NOMO-1 (cell line): ENCODE data around the gene ADAMTS2.
"Not testable (repeated sequence)": the region's sequence is repeated elsewhere in the genome, so short reads cannot be mapped to it uniquely, and the experiment has no call there.

Experiments used
- DNase-seq, 2 experiments: peaks; one replicate each; lab custom pipeline; 2025; ENCODE audit not compliant: unreplicated experiment in 2 of 2; lab: John Stamatoyannopoulos, UW

ADAMTS2 gene

DNA sequence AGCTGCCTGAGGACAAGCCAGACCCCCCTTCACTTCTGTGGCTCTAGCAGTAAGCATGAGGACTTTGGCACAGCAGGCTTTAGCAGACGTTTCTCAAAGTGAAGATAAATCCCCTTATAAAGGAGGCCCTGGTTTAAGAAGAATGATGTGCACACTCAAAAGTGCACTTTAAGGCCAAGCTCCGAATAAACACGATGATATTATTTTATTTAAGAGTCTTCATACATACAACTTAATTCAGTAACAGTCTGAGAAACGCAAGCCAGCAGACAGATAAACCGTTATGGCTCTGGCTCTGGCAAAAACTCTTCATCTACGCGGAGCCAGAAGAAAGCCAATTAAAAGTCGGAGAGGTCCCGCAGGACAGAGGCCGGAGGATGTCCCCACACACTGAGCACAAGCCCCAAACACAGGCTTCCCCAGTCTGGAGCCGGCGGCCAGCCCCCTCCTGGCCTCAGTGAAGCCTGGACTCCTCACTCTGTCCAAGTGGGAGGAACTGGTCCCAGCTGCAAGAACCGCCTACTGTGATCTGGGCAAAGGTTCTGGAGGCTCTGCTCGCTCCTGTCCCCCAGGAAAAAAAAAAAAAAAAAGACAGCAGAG, 44.6 kb downstream of the ADAMTS2 start:
- DNase-seq: no peak

DNA sequence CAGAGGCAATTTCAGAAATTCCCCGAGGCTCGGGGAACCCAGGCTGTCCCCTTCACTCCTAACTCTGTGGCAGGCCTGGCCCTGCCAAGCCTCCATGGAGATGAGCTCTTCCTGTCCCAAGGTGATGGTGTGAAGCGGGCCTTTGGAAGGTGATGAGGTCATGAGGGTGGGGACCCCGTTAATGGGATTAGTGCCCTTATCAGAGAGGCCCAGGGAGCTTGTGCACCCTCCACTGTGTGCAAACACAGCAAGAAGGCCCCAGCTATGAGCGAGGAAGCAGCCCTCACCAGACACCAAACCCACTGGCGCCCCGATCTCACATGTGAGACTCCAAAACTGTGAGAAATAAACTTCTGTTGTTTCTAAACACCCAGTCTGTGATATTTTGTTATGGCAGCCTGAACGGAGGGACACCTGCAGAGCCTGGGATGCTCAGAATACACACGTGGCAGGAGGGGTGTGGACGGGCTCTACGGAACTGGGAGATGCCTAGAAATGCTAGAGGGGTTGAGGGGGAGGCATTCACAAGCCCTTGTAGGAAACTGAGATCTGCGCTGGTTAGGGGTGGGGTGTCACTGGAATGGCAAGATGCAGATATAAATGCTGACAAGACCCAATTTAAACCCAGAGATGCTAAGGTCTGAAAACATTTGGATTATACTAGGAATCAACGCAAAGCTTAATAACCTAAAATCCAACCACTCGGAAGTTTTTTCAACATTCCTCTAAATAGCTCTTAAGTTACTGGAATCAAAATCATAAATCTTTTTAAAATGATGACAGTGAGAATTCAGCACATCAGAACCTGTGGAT, 46.9 kb downstream of the ADAMTS2 start:
- no peak for DNase-seq

DNA sequence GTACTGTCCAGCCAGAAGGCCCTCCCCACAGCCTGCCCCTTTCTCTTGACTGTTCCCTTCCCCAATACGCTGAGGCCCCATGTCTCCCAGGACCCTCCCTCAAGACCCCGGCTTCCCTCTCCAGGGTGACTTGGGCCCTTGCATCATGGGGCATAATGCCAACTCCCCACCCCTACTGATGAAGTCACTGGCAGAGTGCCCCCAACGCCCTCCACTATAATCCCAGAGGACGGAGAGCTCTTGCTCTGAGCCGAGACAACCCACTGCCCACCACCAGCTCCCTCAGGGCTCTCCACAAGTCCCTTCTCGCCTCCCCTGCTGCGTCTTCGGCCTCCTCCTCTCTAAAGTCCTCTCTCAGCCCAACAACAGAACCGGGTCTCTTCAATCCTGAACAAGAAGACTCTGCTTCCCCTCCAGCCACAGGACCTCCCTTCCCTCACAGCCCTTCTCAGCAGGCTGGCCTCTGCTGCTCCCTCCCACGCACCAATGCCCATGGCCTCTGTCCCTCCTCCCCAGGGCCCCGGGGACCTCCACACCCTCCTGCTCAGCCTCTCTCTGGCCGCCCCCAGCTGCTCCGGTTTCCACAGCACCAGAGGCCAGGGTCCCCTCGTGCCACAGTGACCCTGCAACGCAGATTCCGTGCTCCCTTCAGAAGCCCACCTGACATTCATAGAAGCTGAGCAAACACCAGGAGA, 47.6 kb downstream of the ADAMTS2 start:
- DNase-seq: no peak

DNA sequence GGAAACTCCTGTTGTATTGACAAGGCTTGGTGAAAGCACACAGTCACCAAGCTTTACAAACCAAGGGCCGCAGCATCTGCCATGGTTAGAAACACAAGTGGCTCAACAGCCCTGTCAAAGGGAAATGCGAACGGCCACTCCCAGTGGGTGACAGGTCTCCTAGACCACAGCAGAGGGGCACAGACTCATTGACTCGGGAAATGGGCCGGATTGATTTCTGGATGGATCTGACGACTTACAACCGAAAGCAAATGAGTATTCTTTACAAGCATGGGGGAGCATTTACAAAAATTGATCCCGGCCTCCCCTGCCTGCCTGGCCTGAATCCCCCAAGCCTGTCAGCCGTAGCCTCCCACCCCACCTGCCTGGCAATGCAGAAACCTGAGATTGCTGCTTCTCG, 48.2 kb downstream of the ADAMTS2 start:
- DNase-seq: no peak

DNA sequence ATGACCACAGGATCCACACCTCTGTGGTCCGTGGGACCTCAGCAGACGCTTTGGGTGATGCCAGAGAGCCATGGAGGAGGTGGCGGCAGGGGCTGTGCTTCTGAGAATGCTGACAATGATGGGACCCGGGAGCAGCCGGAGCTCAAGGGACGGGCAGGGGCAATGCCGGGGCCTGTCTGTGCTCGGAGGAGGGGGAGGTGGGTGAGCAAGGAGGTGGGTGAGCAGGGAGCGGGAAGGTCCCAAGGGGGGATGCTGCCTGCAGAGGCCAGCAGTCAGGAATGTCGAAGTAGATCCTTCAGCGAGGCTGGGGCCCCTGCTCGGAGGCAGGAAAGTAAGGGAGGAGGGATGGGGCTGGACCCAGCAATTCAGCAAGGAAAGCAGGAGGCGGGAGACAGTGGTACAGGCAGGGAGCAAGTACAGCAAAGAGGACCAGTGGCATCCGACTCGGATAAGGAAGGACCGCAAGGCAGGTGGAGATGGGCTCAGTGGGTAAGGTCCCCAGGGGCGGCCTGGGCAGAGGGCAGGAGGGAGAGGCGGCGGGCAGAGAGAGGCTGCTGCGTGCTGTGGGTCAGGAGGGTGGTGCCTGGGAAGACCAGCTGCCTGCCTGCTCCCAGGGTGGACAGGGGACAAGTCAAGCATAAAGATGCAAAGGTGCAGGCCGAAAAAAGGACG, 49.0 kb downstream of the ADAMTS2 start:
- DNase-seq: no peak

DNA sequence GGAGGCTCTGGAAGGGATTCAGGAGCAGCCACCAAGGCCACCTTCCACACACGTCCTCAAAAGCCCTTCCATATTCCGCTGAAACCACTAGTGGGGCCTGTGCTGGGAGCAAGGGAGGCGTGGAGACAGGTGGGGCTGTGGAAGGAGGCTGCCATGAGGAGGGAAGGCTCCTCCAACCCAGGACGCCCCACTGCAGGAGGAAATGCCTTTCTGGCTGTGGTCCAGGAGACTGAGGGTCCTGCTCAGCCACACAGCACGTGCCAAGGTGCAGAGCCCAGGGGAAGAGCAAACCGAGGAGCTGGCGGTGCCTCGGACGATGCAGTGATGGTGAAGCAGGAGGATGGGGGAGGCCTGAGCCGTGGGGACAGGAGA, 49.5 kb downstream of the ADAMTS2 start:
- no peak for DNase-seq

DNA sequence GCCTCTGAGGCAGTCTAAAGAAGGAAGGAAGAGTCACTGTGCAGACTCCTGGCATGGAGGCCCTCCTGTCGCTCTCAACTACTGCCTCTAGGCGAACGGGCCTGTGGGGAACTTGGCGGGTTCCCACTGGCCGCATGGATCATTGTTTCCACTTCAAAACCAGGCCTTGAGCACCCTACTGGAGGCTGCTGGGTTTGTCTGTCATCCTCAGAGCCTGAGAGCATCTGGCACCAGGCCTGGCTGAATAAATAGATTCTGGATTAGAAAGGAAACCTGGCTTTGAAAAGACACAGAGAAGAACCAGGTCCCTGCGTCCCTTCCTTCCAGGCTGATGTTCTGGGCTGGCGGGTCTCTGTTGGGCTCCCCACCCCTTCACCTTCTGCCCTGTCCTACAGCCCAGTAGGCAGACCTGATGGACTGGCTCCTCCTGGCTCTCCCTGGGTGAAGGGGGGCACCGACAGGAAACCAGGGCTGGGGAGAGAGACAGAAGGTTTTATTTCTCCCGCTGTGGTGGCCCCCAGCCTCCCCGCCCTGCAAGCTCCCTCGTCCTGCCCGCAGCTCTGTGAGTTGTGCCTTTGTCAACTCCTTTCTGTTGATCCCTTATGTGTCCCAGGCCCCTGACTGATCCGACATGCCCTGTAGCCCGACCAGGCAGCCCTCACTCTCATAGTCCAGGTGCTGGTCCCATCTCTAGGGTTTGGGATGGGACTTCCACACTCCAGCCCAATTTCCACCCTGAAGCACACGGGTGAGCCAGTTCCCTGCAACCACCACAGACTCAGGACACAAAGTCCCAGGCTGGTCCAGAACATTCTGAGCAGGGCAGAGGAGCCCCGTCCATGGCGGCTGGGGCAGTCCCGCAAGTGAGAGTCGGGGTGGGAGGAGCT, 50.1 kb downstream of the ADAMTS2 start:
- DNase-seq: no peak

DNA sequence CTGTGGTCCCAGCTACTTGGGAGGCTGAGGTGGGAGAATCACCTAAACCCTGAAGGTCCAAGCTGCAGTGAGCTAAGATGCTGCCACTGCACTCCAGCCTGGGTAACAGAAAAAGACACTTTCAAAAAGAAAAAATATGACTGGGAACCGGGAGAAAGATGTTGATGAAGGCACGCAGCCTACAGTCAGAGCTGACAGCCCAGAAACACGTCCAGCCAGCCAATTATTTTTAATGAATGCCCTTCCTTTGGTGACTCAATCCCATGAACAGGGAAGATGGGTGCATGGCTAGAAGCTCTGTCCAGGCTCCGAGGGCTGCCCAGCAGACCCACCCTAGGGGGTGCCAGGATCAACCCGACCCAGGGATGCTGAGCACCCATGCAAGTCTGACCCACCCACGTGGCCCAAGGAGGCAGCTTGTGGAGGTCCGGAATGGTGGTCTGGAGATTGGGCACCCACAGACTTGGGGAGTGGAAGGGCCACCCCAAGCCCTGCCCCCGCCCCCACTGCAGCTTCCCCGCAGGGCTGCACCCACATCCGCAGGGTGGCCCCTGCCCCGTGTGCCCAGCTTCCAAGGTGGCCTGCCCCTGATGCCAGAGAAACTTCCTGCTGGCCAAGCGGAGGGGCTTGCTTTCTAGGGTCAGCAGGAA, 51.0 kb downstream of the ADAMTS2 start:
- DNase-seq: no peak

DNA sequence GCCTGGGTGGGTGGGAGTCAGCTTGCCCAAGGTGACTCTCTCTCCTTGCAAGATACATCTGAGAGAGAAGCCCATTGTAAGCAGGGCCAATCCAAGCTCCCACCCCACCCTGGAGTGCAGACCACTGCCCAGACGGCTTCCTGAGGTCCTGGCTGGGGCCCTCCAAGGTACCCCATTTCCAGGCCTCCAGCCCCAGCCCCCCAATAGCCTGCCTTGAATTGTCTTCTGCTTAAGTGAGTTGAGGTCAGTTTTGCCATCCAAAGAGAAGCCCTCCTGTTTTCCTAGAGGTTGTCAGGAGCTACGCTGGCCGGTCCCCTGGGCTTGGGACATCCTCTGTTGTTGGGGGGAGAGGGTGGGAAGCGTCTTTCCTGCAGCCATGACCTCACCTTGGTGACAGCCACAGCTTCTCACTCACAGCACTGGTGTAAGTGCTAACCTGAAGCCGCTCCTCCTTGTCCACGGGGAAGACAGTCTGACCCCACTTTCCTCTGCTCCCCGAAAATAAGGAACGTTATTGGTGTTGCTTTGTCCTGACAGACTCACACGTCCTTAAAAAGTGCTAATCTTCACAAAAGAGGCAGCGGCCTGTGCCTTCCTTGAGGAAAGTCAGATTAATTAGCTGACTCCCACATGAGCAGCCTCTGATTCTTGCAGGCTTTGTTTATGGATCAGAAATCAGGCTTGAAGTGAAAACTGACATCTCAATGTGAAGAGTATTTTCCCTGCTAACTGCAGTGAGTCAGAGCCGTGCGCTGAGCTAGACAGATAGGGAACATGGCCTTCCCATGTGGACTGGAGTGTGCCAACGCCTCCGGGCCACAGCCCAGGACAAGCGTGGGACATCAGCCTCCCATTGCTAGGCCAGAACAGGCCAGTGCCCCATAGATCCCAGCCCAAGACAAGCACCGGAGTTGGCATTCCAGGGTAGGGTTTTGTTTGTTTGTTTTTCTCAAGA, 52.3 kb downstream of the ADAMTS2 start:
- DNase-seq: no peak

GRCh38 chr5:179292202-179292601, 53.1 kb downstream of the ADAMTS2 start:
- no peak for DNase-seq

DNA sequence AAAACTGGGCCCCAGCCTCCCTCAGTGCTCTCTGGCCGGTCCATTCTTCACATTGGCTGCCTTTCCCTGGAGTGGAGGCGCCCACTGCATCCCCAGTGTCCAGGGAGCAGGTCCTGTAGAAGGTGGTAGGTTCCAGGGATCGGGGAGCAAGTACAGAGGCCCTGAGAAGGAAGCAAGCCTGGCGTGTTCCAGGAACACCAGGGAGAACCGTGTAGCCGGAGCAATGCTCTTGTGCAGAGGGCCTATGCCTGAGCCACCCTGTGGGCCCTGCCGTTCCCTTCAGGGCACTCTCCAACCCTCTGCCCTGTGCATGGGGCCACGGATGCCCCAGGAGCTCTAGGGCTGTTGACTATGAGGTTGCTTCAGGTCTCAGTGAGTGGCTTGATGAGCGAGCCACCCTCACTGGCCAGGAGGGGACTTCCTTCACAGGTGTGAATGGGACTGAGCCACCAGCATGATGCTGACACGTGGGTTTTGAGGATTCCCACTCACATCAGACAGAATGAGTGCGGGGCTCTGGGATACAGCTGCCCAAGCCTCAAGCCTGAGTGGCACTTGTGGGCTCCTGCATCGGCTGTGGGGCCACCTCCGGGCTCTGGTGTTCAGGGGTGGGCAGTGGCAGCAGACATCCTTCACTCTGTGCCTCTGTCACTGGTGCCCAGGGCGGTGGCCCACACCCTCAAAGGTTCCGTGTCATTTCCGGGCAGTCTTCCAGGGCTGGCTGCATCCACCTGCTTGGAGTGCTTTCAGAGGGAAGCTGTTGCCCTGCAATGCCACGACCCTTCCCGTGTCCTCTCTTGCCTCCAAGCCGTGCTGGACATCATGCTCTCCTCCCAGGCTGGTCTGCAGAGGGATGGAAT, 54.4 kb downstream of the ADAMTS2 start:
- DNase-seq: no peak

GRCh38 chr5:179289756-179290385, 55.4 kb downstream of the ADAMTS2 start:
- no peak for DNase-seq

DNA sequence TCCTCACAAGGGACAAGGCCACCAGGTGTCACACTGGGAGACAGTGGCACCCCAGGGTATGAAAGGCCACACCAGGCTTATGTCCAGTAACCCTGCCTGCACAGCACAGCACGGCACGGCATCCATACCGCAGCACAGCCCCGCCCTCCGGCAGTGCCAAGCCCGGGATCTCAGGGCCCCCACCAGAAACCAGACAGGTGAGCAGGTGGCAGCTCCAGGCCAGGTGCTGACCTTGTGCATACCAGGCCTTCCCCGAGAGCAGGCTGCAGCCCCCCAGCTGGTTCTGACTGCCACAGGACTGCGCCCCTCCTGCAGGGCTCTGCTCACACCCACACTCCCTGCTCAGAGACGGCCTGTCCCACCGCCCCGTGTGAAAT, 56.5 kb downstream of the ADAMTS2 start:
- no peak for DNase-seq

DNA sequence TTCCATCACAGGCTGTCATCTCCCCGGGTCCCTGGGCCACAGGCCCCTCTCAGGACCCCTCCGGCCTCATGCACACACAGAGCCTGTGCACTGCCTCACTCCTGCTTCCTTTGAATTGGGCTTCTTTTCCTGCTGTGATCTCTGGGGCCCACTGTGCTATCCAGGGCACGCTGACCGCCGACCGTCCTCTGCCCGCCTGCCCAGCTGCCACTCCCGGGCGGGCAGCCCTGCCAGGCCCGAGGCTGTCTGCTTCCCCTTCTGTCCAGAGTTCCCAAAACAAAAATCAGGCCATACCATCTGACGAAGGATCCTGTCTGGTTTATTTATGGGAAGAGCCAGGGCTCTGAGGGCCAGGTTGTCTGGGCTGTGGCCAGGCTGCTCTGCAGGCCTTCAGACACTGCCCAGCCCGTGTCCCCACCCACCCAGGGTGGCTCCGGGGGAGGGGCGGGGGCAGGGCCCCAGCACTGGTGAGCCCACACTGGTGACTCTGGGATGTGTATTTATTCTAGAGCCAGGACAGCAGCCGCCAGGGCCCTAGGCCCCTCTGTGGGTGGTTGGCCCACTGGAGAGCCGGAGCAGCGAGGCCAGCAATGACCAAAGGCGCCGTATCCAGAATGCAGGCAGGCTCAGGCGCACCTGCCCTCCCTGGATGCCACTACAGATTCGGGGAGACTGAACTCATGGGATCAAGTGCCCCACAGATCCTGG, 57.0 kb downstream of the ADAMTS2 start:
- DNase-seq: no peak

DNA sequence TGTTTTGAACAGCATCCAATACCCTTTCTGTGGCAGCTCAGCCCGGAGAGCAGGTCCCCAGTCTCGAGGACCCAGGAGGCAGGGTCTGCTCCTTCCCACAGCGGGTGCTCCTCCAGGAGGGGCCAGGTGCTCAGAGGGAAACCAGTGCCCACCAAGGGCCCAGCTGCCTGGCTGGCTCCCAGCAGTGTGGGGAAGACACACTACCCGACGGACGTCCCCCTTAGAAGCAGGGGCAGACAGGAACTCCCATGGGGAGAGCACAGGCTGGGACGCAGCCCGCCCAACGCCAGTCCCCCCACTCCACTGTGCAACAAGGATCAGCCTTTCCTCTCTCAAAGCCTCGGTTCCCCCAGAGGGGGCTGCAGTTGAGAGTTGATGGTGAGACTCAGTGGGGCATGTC, 57.6 kb downstream of the ADAMTS2 start:
- DNase-seq: no peak

GRCh38 chr5:179287071-179287470, 58.2 kb downstream of the ADAMTS2 start:
- DNase-seq: no peak

GRCh38 chr5:179285776-179286162, 59.5 kb downstream of the ADAMTS2 start:
- not testable (repeated sequence) for DNase-seq
